GM21528 (cell line): ENCODE data around the gene FNDC7.
A peak's percentile ranks its signal among the peaks of the same experiment; 100 is the strongest.
"Not testable (repeated sequence)": the region's sequence is repeated elsewhere in the genome, so short reads cannot be mapped to it uniquely, and the experiment has no call there.

Source experiments
- ATAC-seq: cut with Tn5 transposase; IDR thresholded peaks from one replicate; pipeline ENCODE4 v1.9.1; 2021; ENCODE audit warnings: mild to moderate bottlenecking, moderate library complexity; ENCODE audit not compliant: unreplicated experiment, low FRiP score

The FNDC7 gene, protein sequence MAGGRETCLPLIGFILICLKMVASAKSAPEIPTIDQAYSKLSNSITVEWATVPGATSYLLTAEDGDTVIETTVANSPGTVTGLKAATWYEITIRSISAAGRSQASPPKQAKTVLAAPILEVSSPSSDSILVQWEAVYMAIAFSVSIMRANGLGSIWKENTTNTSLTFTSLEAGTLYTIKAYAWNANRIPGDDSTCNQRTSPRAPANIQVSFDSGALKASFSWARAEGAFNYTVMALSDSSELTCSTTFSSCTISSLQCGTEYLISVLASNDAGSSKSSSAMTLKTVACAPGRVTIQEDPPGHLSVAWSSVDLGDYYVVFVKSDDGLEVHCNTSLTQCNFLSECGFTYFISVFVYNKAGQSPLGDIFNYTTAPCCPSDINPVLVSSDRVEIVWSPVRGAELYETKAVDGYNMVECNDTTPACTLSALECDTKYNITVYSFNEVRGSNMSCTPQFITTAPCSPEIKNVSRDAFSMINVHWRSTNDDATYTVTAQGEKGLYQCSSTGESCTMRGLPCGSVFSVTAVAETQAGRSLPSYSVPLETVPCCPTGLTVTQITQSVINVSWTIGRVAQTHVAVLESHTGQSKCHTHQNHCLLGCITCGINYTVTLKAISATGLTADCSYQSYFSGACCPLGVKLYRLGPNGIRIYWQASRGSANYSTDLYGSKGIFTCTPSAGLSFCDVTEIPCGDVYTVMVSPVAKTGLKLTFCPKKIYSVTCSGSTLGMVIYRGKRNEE

DNA sequence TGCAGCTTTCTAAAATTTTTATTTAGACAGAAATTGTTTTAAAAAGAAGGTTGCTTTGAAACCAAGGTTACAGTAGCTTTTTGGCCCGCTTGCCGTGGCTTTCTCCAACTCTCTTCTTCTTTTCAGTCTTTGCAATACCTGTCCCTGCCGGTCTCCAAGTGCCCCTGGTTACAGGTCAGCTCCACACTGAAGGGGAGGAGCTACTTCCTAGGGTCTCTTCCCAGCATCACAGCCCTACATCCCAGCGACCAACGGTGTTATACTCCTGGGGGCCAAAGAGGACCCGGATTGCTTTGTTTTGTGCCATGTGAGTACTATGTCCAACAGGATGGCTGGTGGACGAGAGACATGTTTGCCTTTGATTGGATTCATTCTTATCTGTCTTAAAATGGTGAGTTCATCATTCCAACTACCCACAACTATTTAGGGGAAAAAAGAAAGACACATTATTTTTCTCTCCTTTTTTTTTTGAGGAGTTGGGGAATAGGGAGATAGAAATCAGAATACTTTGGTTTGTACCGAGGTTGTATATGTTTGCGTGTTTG lies at the start of gene FNDC7:
FNDC7 (plus strand) TSS at position 303 of the 545 bp plus-strand sequence; CDS start at position 329, 26 bp downstream.
- no peak for ATAC-seq

DNA sequence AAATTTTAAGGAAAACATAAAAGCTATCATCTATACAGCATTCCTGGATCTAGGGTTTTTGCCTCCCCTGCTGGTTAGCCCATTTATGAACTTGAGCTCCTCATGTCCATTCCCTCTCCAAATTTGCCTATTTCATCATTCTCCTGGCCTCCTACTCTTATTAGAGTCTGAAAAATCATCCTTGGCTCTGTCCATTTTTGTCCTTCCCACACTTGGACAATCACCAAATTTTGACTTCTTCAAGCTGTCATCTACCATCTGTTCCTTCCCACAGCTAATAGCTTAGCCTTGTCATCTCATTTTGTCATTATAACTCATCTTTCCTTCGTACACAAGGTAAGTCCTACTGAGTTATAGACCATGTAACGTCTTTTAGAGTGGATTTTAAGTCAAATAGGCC lies 49.6 kb upstream of the FNDC7 start:
- no peak for ATAC-seq

DNA sequence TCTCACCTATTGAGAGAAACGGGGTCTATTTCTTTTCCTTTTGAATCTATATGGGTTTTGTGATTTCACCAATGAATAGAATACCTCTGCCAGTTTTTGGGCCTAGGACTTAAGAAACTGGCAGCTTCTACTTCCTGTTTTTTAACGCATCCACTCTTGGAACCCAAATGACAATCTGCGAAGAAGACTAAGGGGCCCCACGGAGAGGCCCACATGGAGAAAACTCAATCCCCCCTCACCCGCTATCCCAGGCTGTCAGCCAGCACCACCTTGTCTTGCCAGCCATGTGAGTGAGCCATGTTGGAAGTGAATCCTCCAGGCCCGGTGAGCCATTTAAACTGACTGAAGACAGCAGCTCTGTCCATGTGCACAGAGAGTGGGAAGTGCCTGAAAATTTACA lies 48.2 kb upstream of the FNDC7 start:
- no peak for ATAC-seq

DNA sequence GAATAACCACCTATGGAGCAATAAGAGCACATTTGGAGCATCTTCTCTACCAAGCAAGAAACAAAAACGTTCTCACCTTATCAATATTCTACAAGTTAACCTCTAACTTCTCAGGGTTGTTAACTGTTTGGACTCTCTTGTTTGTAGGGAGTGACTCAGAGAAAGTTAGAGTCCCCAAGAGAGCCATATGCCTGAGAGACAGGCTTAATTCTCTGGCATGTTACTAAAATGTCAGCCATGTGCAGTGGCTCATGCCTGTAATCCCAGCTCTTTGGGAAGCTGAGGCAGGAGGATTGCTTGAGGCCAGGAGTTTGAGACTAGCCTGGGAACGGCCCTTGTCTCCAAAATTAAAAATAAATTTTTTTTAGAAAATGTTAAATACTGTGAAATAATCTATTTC lies 47.6 kb upstream of the FNDC7 start:
- ATAC-seq = no peak

DNA sequence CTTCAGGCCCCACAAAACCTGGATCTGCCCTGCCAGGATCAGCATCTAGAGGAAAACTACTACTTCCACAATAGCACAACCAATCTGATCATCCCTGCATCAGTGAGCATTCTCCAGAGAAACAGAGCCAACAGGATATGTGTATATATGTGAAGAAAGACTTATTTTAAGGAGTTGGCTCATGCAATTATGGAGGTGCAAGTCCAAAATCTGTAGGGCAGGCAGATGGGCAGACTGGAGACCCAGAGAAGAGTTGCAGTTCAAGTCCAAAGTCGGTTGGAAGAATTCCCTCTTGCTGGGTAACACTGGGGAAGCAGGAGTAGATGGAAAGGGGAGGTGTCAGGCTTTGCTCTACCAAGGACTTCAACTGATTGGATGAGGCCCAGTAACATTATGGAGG lies 46.9 kb upstream of the FNDC7 start:
- ATAC-seq = no peak

DNA sequence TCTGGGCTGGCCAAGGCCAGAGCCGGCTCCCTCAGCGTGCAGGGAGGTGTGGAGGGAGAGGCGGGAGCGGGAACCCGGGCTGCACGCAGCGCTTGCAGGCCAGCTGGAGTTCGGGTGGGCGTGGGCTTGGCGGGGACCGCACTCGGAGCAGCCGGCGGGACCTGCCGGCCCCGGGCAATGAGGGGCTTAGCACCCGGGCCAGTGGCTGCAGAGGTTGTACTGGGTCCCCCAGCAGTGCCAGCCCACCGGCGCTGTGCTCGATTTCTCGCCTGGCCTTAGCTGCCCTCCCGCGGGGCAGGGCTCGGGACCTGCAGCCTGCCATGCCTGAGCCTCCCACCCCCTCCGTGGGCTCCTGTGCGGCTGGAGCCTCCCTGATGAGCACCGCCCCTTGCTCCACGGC lies 45.3 kb upstream of the FNDC7 start:
- not testable (repeated sequence) for ATAC-seq

DNA sequence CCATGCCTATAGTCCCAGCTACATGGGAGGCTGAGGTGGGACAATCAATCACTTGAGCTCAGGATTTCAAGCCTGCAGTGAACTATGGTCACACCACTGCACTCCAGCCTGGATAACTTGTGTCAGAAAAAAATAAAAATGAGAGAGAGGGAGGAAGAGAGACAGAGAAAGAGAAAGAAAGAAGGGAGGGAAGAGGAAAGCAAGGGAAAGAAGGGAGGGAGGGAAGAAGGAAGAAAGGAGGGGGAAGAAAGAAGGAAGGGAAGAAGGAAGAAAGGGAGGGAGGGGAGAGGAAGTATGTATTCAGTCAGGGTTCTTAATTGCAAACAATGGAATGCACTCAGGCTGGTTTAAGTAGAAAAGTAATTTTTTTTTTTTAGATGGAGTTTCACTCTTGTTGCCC lies 43.9 kb upstream of the FNDC7 start:
- ATAC-seq = no peak

DNA sequence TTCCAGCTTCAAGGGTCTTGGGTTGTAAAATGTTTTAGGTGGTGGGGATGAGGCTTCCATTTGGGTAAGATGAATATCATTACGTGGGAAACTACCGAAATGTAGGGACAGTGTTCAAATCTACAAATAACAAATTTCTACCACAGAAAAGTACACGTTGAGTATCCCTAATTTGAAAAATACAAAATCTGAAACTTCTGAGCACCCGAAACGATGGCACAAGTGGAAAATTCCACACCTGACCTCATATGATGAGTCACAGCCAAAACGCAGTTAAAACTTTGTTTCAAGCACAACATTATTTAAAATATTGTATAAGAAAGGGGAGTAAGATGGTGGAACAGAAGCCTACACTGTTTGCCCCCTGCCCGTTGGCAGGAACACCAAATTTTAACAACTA lies 43.0 kb upstream of the FNDC7 start:
- ATAC-seq = no peak

DNA sequence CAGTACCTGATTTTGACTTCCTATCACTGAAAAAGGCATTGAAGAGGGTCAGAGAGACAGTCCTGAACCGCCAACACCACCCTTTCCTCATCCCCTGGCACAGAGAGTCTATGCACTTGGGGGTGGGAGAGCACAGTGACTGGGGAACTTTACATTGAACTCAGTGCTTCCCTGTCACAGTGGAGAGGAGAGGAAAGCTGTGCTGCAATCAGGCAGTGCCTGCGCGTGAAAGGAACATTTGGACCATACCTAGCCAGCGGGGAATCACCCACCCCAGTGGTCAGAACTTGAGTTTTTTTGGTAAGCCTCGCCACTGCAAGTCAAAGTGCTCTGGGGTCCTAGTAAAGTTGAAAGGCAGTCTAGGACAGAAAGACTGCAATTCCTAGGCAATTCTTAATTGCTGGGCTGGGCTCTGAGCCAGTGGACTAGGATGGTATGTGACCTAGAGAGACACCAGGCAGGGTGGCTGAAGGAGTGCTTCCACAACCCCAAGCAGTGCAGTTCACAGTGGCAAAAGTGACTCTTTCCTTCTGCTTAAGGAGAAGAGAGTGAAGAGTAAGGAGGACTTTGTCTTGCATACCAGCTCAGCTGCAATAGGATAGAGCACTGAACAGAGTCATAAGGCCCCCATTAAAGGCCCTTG lies 42.5 kb upstream of the FNDC7 start:
- no peak for ATAC-seq

DNA sequence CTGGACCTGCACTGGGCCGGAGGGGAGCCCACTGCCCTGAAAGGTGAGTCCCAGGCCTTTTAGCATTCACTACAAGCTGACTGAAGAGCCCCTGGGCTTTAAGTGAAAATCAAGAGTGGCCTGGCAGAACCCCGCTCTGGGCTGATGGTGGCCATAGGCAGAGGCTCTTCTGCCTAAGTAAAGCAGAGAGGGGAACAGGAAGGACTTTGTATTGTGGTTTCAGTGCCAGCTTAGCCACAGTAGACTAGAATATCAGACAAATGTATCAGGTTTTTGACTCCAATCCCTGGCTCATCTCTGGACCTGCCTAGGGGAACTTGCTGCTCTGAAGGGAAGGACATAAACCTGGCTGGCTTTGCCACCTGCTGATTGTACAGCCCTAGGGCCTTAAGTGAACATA lies 41.6 kb upstream of the FNDC7 start:
- no peak for ATAC-seq

DNA sequence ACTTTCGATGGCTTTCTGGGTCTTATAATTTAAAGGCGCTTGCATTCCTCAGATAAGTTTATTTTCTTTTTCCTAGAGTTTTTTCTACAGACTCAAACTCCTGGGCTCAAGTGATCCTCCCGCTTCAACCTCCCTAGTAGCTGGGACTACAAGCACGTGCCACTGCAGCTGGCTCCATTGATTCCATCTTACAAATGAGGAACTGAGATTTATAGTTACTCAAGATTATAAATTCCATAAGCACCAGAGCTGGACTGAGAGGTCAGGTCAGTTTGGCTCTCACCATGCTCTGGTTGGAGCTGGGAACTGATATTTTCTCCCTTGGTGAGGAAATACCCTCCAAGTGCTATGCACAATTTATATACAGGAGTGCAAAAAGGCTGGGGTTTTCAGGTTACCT lies 34.0 kb upstream of the FNDC7 start:
- ATAC-seq = no peak

DNA sequence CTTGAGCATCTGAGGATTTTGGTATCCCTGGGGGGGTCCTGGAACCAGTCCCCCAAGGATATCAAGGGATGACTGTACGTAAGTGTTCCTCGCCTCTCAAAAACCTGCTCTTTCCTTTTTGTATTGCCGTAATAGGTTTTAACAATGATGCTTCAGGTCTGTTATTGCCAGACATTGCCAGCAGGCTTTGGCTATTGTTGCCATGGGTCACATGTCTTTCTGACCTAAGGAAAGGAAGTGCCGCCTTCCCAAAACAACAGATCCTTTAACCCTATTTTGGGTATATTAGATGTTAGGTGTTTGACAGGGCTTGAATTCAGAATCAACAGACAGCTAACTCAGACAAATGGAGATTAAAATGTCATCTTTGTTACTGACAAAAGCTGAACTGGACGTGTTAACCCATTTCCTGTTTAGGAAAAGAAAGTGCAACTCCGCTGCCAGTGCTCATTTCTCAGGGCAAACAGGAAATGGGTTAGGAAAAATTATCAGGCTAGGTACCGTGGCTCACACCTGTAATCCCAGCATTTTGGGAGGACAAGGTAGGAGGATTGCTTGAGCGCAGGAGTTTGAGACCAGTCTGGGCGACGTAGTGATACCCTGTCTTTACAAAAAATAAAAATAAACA lies 33.0 kb upstream of the FNDC7 start:
- no peak for ATAC-seq

DNA sequence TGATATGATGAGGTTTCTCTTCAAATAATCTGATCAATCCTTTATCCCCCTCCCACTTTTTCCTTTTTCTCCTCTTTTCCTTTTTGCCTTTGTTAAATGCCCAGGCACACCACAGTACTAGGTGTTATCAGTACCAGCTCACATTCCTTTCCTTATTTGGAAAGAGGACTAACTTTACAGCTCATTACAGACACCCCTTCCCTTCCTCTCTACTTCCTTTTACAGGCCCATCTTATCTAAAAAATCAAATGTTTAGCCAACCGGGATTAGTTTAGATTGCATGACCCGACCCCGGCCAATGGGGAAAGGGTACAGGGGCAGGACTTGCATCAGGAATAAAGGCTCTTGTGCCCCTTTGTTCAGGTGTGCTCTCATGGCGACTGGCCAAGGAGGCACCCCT lies 31.0 kb upstream of the FNDC7 start:
- ATAC-seq = not testable (repeated sequence)

DNA sequence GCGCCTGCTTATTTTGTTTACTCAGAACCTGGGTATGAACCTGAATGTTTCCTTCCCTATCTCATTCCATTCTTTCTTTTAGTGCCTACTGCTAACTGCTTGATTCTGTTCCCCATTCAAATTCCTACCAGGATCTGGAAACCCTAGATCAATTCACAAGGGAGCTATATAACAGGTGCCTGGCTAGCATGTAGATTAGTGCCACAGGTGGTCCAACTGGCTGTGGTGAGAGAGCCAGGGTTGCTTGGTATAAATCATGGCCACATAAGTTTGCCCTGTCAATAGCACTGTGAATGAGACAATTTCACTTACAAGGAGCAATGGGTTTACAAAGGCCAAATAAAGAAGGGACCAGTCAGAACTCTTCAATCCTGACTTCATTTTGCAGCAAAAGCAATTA lies 27.2 kb upstream of the FNDC7 start:
- no peak for ATAC-seq

DNA sequence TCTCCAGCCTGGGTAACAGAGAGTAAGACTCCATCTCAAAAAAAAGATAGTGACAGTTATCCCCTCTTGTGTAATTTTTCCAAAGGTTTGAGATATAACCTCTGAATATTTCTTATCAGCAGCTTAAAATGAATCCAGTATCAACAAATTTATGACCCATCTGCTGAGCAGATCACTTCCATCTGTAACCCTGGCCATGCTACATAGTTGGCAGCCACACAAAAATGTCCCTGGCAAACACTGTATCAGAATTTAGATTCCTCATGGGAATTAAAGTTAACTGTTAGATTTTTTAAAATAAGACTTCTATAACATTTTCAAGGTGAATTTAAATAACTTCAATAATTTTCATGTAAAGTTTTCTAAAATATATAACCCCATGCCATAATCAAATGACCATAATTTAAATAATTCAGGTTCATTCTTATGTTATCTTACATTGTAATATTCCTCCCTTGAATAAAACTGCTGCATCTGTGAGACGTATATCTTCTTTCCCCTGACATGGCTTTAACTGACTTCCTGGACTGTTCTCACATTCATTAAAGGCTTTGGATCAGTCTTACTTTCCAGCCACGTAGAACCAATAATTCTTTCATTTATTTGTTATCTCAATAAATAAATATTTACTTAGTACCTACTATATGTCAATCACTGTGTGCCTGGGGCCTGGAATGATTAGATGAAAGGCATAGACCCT lies 25.9 kb upstream of the FNDC7 start:
- no peak for ATAC-seq

DNA sequence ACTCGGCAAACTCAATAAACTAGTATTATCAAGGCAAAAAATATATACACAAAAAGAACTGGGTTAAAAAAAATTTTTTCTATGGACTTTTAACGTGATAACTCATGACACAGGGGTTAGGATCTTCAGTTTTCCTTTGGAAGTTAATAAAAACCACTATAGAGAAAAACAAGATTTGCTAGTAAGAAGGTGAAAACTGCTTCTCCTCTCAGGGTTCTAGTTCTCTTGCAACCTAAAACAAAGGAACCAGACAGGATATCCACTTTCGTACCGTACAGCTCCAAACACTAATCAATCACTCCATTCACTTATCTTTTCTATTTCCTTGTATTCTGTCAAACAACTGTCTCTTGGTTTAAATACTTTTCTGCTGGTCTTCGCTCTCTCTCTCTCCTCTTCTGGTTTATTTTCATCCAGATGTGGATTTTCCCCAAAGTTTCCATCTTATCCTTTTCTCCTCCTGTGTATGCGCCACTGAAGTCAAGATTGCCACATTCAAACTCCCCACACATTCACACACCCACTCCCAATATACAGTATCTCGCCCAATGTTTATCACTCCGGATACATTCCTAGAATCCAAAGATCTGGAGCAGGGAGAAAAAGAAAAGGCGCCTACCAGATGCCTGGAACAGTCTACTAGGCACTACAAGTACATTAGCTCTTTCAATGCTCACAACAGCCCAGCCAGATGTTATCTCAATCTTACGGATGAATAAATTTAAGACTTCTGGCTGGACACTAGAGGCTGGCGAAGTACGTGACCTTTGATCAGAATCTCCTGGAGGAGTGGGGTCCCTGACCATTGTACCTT lies 21.4 kb upstream of the FNDC7 start:
- ATAC-seq = peak; percentile 1

DNA sequence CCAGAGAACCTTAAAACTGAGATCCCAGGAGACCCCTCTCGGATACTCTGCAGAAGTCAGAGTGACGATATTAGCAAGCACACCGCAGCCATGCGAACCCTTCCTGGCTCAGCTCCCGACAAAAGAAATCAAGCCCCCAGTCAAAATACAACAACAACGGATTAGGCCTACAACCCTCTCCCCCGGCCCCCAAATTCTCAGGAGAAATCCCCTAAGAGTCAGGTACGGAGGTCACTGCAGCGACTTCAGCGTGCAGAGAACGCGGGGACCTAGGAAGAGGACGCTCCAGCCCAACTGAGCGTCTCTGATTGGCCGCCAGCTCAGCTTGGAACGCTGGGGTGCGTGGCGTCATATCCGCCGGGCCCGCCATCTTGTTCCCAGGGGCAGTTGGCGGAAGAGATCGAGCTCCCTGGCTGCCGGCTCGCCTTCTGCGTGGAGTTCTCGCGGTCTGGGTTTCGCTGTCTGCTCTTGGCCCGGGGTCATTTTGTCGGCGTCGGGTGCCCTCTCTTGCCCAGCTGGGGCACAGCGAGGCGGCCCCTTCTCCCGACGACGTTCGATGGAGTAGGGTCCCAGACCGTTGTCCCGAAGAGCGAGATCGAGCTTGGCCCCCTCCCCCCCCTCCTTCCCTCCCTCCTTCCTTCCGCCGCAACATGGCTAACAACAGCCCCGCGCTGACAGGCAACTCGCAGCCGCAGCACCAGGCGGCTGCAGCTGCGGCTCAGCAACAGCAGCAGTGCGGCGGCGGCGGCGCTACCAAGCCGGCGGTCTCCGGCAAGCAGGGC lies 20.6 kb upstream of the FNDC7 start, which contains the start of gene PRPF38B:
PRPF38B (plus strand) TSS at position 369 of the 782 bp plus-strand sequence; CDS start at position 651, 282 bp downstream.
- peak; percentile 92 for ATAC-seq
